ENCODE data around the gene CTNNA3.

Gene CTNNA3

DNA sequence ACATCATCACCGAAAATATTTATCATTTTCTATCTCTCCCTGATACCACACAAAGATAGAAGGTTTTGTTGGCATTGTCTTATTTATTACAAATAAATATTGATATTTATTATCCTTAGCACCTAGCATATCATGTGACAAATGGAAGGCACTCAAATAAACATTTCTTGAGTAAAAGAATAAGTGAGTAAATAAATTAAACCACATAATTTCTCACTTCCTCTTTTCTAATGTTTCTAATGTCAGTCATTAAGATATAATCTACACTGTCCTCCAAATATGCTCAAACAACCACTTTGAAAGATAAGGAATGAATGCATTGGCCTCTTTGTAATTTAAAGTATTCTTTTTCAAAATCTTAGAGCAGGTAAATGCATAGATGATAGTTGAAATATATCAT lies 1797.9 kb downstream of the CTNNA3 start:
- Mint-ChIP-seq H3K27ac (no peak overlapping the region), H3K36me3 (no peaks in the 10 kb centered on the region), H3K4me1 (ENCODE audit: low read depth) (no peaks in the 10 kb centered on the region), H3K27me3 (no peaks in the 10 kb centered on the region), H3K9me3 (ENCODE audit: low read depth) (peaks cover 4% of the 10 kb centered on the region), H3K4me3 (no peak overlapping the region)

DNA sequence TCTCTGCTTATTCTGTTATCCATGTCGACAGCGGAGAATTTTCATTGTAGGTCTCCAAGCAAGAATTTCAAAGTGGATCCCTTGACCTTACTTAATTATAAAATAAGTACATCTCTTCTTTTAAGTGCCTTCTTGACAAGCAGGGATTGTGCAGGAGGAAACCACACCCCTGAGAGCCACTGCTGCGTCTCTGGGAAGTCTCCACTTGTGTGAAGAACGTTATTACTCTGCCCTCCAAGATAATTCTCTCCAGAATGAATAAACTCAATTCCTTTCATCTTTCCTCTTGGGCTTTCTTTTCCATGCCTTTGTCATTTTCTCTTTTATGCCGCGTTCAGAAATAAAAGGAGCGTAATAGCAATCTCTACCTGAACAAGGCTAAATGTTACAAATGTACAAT lies 1801.0 kb downstream of the CTNNA3 start:
- Mint-ChIP-seq H3K4me1 (ENCODE audit: low read depth) (no peaks in the 10 kb centered on the region), H3K9me3 (ENCODE audit: low read depth) (peaks cover 4% of the 10 kb centered on the region), H3K36me3 (no peaks in the 10 kb centered on the region), H3K4me3 (no peak overlapping the region), H3K27me3 (no peaks in the 10 kb centered on the region), H3K27ac (no peak overlapping the region)

DNA sequence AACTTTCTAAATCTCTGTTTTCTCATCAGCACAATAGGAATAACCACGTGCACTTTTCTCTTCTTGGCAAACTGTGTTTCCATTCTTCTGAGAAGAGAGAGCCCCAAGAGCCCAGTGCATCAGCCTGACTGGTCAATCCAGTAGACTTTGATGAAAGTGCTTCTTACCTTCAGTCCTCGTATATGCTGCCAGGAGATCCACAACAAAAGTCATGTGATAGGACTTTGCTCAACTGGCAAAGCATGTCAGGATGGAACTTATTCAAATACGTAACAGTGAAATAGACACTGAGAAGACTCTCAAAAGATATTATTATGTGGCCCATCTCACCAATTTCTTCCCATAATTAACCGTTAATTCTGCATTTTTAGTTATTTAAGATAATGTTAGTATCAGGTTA lies 1801.6 kb downstream of the CTNNA3 start:
- H3K9me3 Mint-ChIP-seq (ENCODE audit: low read depth): peaks cover 4% of the 10 kb centered on the region
- H3K4me3 Mint-ChIP-seq: no peak overlapping the region
- no peaks in the 10 kb centered on the region for H3K36me3 Mint-ChIP-seq
- no peaks in the 10 kb centered on the region for H3K4me1 Mint-ChIP-seq (ENCODE audit: low read depth)
- no peak overlapping the region for H3K27ac Mint-ChIP-seq
- H3K27me3 Mint-ChIP-seq: no peaks in the 10 kb centered on the region

- Mint-ChIP-seq H3K27me3 (no peaks in the 10 kb centered on the region), H3K4me3 (no peak overlapping the region), H3K9me3 (ENCODE audit: low read depth) (peaks cover 4% of the 10 kb centered on the region), H3K4me1 (ENCODE audit: low read depth) (no peaks in the 10 kb centered on the region), H3K36me3 (no peaks in the 10 kb centered on the region), H3K27ac (no peak overlapping the region)
Measured at GRCh38 chr10:65893676-65894075, 1802.3 kb downstream of the CTNNA3 start.

DNA sequence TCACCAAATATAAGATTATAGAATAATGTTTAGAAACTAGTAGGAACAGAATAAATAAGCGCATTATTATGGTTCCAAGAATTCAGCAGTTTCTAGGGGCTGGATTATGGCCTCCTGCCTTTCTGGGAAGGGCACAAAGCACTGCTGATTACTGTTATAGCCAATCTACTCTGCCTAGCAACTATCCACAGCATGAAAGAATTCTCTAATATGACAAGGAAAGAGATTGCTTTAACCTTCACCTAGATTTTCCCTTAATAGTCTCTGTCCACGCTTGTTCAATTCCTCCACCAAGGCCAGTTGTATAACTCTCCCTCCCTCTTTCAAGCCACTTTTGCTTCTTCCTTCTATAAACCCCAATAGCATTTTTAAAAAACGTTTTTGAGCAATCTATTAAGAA lies 1803.7 kb downstream of the CTNNA3 start:
- Mint-ChIP-seq H3K9me3 (ENCODE audit: low read depth) (peaks cover 4% of the 10 kb centered on the region), H3K27ac (no peak overlapping the region), H3K4me1 (ENCODE audit: low read depth) (no peaks in the 10 kb centered on the region), H3K27me3 (no peaks in the 10 kb centered on the region), H3K4me3 (no peak overlapping the region), H3K36me3 (no peaks in the 10 kb centered on the region)

- Mint-ChIP-seq H3K9me3 (ENCODE audit: low read depth) (peaks cover 4% of the 10 kb centered on the region), H3K4me1 (ENCODE audit: low read depth) (no peaks in the 10 kb centered on the region), H3K27me3 (no peaks in the 10 kb centered on the region), H3K27ac (no peak overlapping the region), H3K36me3 (no peaks in the 10 kb centered on the region), H3K4me3 (no peak overlapping the region)
Measured at GRCh38 chr10:65891073-65891981, 1804.7 kb downstream of the CTNNA3 start.

DNA sequence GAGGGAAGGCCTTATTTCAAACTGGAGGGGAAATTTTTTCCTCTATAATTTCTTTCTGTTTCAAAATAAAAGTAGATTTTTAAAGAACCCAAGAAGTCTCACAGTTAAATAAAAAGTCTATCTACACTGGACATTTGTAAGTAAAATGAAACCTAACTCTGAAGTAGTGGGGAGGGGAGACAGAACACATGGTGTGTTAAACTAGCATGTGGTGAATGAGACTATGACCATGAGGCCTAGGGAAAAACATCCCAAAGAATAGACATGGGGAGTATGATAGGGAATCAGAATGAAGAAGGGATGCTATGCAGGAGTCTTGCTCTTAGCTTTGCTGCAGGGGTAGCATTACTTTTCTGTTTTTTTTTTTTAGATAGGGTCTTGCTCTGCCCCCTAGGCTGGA lies 1831.5 kb downstream of the CTNNA3 start:
- no peak overlapping the region for H3K27ac Mint-ChIP-seq
- no peaks in the 10 kb centered on the region for H3K36me3 Mint-ChIP-seq
- H3K4me1 Mint-ChIP-seq (ENCODE audit: low read depth): no peaks in the 10 kb centered on the region
- no peak overlapping the region for H3K4me3 Mint-ChIP-seq
- H3K9me3 Mint-ChIP-seq (ENCODE audit: low read depth): peaks cover 13% of the 10 kb centered on the region
- no peaks in the 10 kb centered on the region for H3K27me3 Mint-ChIP-seq

GRCh38 chr10:65864036-65864435 lies 1832.0 kb downstream of the CTNNA3 start:
- Mint-ChIP-seq H3K27me3 (no peaks in the 10 kb centered on the region), H3K4me3 (no peak overlapping the region), H3K27ac (no peak overlapping the region), H3K4me1 (ENCODE audit: low read depth) (no peaks in the 10 kb centered on the region), H3K36me3 (no peaks in the 10 kb centered on the region), H3K9me3 (ENCODE audit: low read depth) (peaks cover 13% of the 10 kb centered on the region)
